GM19025 (cell line): Measurements from ENCODE around the gene NCCRP1.

Experiments
- ATAC-seq: cut with Tn5 transposase; IDR thresholded peaks from one replicate; pipeline ENCODE4 v1.9.1; 2021; ENCODE audit warnings: mild to moderate bottlenecking, low read depth, moderate library complexity; ENCODE audit not compliant: unreplicated experiment

Gene NCCRP1

GRCh38 chr19:39164289-39164688 is 32.5 kb upstream of the NCCRP1 start:
- ATAC-seq: no peak

GRCh38 chr19:39165857-39166256 is 30.9 kb upstream of the NCCRP1 start:
- no peak for ATAC-seq

GRCh38 chr19:39166571-39167391 is 30.0 kb upstream of the NCCRP1 start:
- no peak for ATAC-seq

GRCh38 chr19:39167461-39168257 is 29.1 kb upstream of the NCCRP1 start:
- no peak for ATAC-seq

GRCh38 chr19:39168258-39169142 is 28.3 kb upstream of the NCCRP1 start:
- no peak for ATAC-seq

GRCh38 chr19:39169143-39169810 is 27.5 kb upstream of the NCCRP1 start:
- no peak for ATAC-seq

GRCh38 chr19:39170386-39171231 is 26.2 kb upstream of the NCCRP1 start:
- ATAC-seq: no peak

- no peak for ATAC-seq
Observed at GRCh38 chr19:39171479-39172465, 25.0 kb upstream of the NCCRP1 start.

- ATAC-seq: no peak
Observed at GRCh38 chr19:39172700-39173501, 23.9 kb upstream of the NCCRP1 start.

GRCh38 chr19:39173502-39173991 is 23.2 kb upstream of the NCCRP1 start:
- ATAC-seq: no peak

- ATAC-seq: no peak
Observed at GRCh38 chr19:39174142-39174541, 22.6 kb upstream of the NCCRP1 start.

- ATAC-seq: no peak
Observed at GRCh38 chr19:39174558-39175544, 21.9 kb upstream of the NCCRP1 start.

- no peak for ATAC-seq
Observed at GRCh38 chr19:39175564-39175963, 21.2 kb upstream of the NCCRP1 start.

GRCh38 chr19:39177110-39177699 is 19.6 kb upstream of the NCCRP1 start:
- no peak for ATAC-seq

- no peak for ATAC-seq
Observed at GRCh38 chr19:39177736-39178135, 19.0 kb upstream of the NCCRP1 start.
